Neural progenitor cell (in vitro differentiated cells): Measurements from ENCODE around the gene CEP85. TPM values are rescaled to one million over a fixed set of nuclear protein-coding genes. Genes with fewer than 3 reads are reported as not detected.
"Not testable (repeated sequence)": the region's sequence is repeated elsewhere in the genome, so short reads cannot be mapped to it uniquely, and the experiment has no call there.

Experiments
- DNase-seq: peaks from one replicate; pipeline ENCODE4 v3.0.0-alpha.2; 2016; ENCODE audit warnings: low spot score
- H2AFZ ChIP-seq: fragments of 200-600 bp; sonication (generic); replicated peaks from 2 replicates; pipeline ENCODE4 v1.6.1; 2016; ENCODE audit warnings: antibody characterized with exemption
- H3F3A ChIP-seq: fragments of 200-600 bp; sonication (generic); 2 replicates; pipeline ENCODE4 v1.6.1; 2016; ENCODE audit warnings: antibody characterized with exemption, low read depth
- H3K27ac ChIP-seq: fragments of 200-600 bp; sonication (generic); 2 replicates; pipeline ENCODE4 v1.5.1; 2016; ENCODE audit warnings: mild to moderate bottlenecking
- H3K27me3 ChIP-seq: fragments of 200-600 bp; sonication (generic); 2 replicates; pipeline ENCODE4 v1.6.1; 2016; ENCODE audit warnings: mild to moderate bottlenecking, moderate library complexity
- H3K36me3 ChIP-seq: fragments of 200-600 bp; sonication (generic); 2 replicates; pipeline ENCODE4 v1.5.1; 2016
- H3K4me1 ChIP-seq: fragments of 200-600 bp; sonication (generic); 2 replicates; pipeline ENCODE4 v1.6.1; 2016; ENCODE audit warnings: mixed run types
- H3K4me2 ChIP-seq: fragments of 200-600 bp; sonication (generic); 2 replicates; pipeline ENCODE4 v1.6.1; 2016
- H3K4me3 ChIP-seq: fragments of 200-600 bp; sonication (generic); 2 replicates; pipeline ENCODE4 v1.5.1; 2016
- H3K79me2 ChIP-seq: fragments of 200-600 bp; sonication (generic); 2 replicates; pipeline ENCODE4 v1.6.1; 2016; ENCODE audit warnings: low read depth
- H3K9ac ChIP-seq: fragments of 200-600 bp; sonication (generic); 2 replicates; pipeline ENCODE4 v1.6.1; 2016
- H3K9me3 ChIP-seq: fragments of 200-600 bp; sonication (generic); 2 replicates; pipeline ENCODE4 v1.5.1; 2016; ENCODE audit warnings: low read depth
- H4K20me1 ChIP-seq: fragments of 200-600 bp; sonication (generic); 2 replicates; pipeline ENCODE4 v1.6.1; 2016; ENCODE audit warnings: low read depth
- H3K27ac Mint-ChIP-seq: 3 replicates; pipeline ENCODE4 v1.8.0; 2021; ENCODE audit warnings: mixed read lengths
- H3K27me3 Mint-ChIP-seq: 2 replicates; pipeline ENCODE4 v1.8.0; 2022; ENCODE audit warnings: low read depth, mild to moderate bottlenecking, inconsistent platforms, moderate library complexity, mixed read lengths; ENCODE audit not compliant: insufficient read depth
- H3K36me3 Mint-ChIP-seq: 3 replicates; pipeline ENCODE4 v1.8.0; 2021; ENCODE audit warnings: mixed read lengths
- H3K4me1 Mint-ChIP-seq: 3 replicates; pipeline ENCODE4 v1.8.0; 2021; ENCODE audit warnings: mixed read lengths
- H3K4me3 Mint-ChIP-seq: 3 replicates; pipeline ENCODE4 v1.8.0; 2021; ENCODE audit warnings: mild to moderate bottlenecking, moderate library complexity, mixed read lengths
- H3K9me3 Mint-ChIP-seq: 3 replicates; pipeline ENCODE4 v1.8.0; 2020; ENCODE audit warnings: mixed read lengths
- EZH2 ChIP-seq: fragments of 200-600 bp; sonication (generic); IDR thresholded peaks from 2 replicates; pipeline ENCODE4 v1.6.1; 2017; ENCODE audit warnings: antibody characterized with exemption, mild to moderate bottlenecking, moderate library complexity
- EZH2phosphoT487 ChIP-seq: fragments of 200-600 bp; sonication (generic); IDR thresholded peaks from 2 replicates; pipeline ENCODE4 v1.6.1; 2017; ENCODE audit warnings: antibody characterized with exemption
- total RNA-seq: library from RNA; depleted of rRNA; stranded (reverse); fragments of >200 nt; gene quantifications from 2 replicates; pipeline ENCODE4 v1.2.3, GENCODE V29; 2015; ENCODE audit warnings: low replicate concordance
- TF ChIP-seq, protein P1 (sequence below): fragments of 200-600 bp; sonication (generic); IDR thresholded peaks from 2 replicates; pipeline ENCODE4 v1.5.1; 2017; ENCODE audit warnings: antibody characterized with exemption, mild to moderate bottlenecking

CEP85 gene
- total RNA-seq, 1 donor from 2014 or later = 41.4 TPM

- Histone ChIP-seq H3K9me3 (no peaks in the 10 kb centered on the region), H3K4me1 (peaks cover 8% of the 10 kb centered on the region), H3F3A (peaks cover 18% of the 10 kb centered on the region), H2AFZ (peak overlapping the region; percentile 74), H3K79me2 (no peaks in the 10 kb centered on the region), H4K20me1 (no peaks in the 10 kb centered on the region), H3K27me3 (peaks cover 51% of the 10 kb centered on the region), H3K27ac (no peak overlapping the region), H3K4me2 (peak overlapping the region; percentile 86), H3K4me3 (peak overlapping the region; percentile 49), H3K9ac (no peak overlapping the region), H3K36me3 (no peaks in the 10 kb centered on the region)
- TF ChIP-seq, protein P1, sequence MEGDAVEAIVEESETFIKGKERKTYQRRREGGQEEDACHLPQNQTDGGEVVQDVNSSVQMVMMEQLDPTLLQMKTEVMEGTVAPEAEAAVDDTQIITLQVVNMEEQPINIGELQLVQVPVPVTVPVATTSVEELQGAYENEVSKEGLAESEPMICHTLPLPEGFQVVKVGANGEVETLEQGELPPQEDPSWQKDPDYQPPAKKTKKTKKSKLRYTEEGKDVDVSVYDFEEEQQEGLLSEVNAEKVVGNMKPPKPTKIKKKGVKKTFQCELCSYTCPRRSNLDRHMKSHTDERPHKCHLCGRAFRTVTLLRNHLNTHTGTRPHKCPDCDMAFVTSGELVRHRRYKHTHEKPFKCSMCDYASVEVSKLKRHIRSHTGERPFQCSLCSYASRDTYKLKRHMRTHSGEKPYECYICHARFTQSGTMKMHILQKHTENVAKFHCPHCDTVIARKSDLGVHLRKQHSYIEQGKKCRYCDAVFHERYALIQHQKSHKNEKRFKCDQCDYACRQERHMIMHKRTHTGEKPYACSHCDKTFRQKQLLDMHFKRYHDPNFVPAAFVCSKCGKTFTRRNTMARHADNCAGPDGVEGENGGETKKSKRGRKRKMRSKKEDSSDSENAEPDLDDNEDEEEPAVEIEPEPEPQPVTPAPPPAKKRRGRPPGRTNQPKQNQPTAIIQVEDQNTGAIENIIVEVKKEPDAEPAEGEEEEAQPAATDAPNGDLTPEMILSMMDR = no peak
- TF ChIP-seq EZH2 (peak; percentile 5), EZH2phosphoT487 (no peak)
- peak; percentile 93 for DNase-seq
- H3K9me3 Mint-ChIP-seq = no peaks in the 10 kb centered on the region
- peak overlapping the region; percentile 79 for H3K4me3 Mint-ChIP-seq
- H3K4me1 Mint-ChIP-seq = peaks cover 12% of the 10 kb centered on the region
- no peaks in the 10 kb centered on the region for H3K36me3 Mint-ChIP-seq
- peaks cover 19% of the 10 kb centered on the region for H3K27me3 Mint-ChIP-seq
- H3K27ac Mint-ChIP-seq = no peak overlapping the region
Measured at GRCh38 chr1:26225033-26225831, 8.8 kb upstream of the CEP85 start.

DNA sequence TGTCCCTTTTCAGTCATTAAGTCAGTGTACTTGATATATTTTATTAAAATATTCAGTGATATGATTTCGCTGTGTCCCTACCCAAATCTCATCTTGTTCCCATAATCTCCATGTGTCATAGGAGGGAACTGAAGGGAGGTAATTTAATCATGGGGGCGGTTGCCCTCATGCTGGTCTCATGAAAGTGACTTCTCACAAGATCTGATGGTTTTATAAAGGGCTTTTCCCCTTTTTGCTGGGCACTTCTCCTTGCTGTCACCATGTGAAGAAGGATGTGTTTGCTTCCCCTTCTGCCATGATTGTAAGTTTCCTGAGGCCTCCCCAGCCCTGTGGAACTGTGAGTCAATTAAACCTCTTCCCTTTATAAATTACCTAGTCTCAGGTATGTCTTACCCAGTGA is 3.3 kb upstream of the CEP85 start:
- H3K27ac Mint-ChIP-seq, H2AFZ ChIP-seq, H3K4me2 ChIP-seq, H3K4me3 Mint-ChIP-seq, H3K4me1 ChIP-seq, H3K36me3 Mint-ChIP-seq, H4K20me1 ChIP-seq, H3K9me3 Mint-ChIP-seq, H3K4me3 ChIP-seq, H3K36me3 ChIP-seq, H3K9me3 ChIP-seq, DNase-seq, H3K27ac ChIP-seq, H3K9ac ChIP-seq: not testable (repeated sequence)
- Histone ChIP-seq H3F3A (peaks cover 19% of the 10 kb centered on the region), H3K79me2 (peaks cover 15% of the 10 kb centered on the region), H3K27me3 (peaks cover 19% of the 10 kb centered on the region)
- H3K27me3 Mint-ChIP-seq = peaks cover 12% of the 10 kb centered on the region
- peaks cover 14% of the 10 kb centered on the region for H3K4me1 Mint-ChIP-seq

GRCh38 chr1:26234644-26235370 is 807 bp downstream of the CEP85 start:
- peak overlapping the region; percentile 20 for H3K27ac Mint-ChIP-seq
- no peaks in the 10 kb centered on the region for H3K4me1 ChIP-seq
- peaks cover 2% of the 10 kb centered on the region for H3K36me3 ChIP-seq
- no peaks in the 10 kb centered on the region for H3K27me3 Mint-ChIP-seq
- peaks cover 38% of the 10 kb centered on the region for H4K20me1 ChIP-seq
- peaks cover 56% of the 10 kb centered on the region for H3K79me2 ChIP-seq
- no peaks in the 10 kb centered on the region for H3K9me3 ChIP-seq
- H3F3A ChIP-seq = peaks cover 13% of the 10 kb centered on the region
- H3K27ac ChIP-seq = peak overlapping the region; percentile 11
- peak overlapping the region; percentile 87 for H3K4me2 ChIP-seq
- peak overlapping the region; percentile 94 for H3K4me3 Mint-ChIP-seq
- DNase-seq = peak; percentile 85
- H3K4me1 Mint-ChIP-seq = peaks cover 20% of the 10 kb centered on the region
- peak overlapping the region; percentile 84 for H3K4me3 ChIP-seq
- TF ChIP-seq EZH2 = no peak
- TF ChIP-seq, protein P1 = no peak
- TF ChIP-seq EZH2phosphoT487 = no peak
- H3K9ac ChIP-seq = peak overlapping the region; percentile 61
- peak overlapping the region; percentile 86 for H2AFZ ChIP-seq
- no peaks in the 10 kb centered on the region for H3K27me3 ChIP-seq
- peaks cover 2% of the 10 kb centered on the region for H3K9me3 Mint-ChIP-seq
- H3K36me3 Mint-ChIP-seq = peaks cover 19% of the 10 kb centered on the region
